Kidney (tissue), 14 donors: ENCODE measurements around the gene GRIA3. TPM values are rescaled to one million over a fixed set of nuclear protein-coding genes. Genes with fewer than 3 reads are reported as not detected.

Experiments
- DNase-seq, 5 donors: peaks; one replicate each; pipeline ENCODE4 v3.0.0-alpha.2; 2013 to 2020
- FAIRE-seq: peaks from 2 replicates; lab custom pipeline; 2012; peaks lifted over from hg19 to GRCh38; lab: Jason Lieb, UNC
- H3K27ac ChIP-seq, 2 donors: one replicate each; pipeline ENCODE4 v1.7.0; 2013; ENCODE audit warnings: low read depth in 2 of 2, low read length in 2 of 2, inconsistent platforms in 1 of 2
- H3K27me3 ChIP-seq: one replicate; pipeline ENCODE4 v1.7.1; 2013; ENCODE audit warnings: low read length, inconsistent platforms; ENCODE audit not compliant: control insufficient read depth, insufficient read depth
- H3K36me3 ChIP-seq, 3 donors: one replicate each; pipeline versions ENCODE4 v1.7.0 to v1.7.1; 2013; ENCODE audit warnings: low read length in 3 of 3, control low read depth in 1 of 3, inconsistent platforms in 1 of 3; ENCODE audit not compliant: insufficient read depth in 3 of 3, control insufficient read depth in 2 of 3
- H3K4me1 ChIP-seq, 3 donors: one replicate each; pipeline versions ENCODE4 v1.7.0 to v1.7.1; 2013; ENCODE audit warnings: low read length in 3 of 3, inconsistent platforms in 1 of 3, low read depth in 1 of 3; ENCODE audit not compliant: control insufficient read depth in 2 of 3, insufficient read depth in 2 of 3
- H3K4me3 ChIP-seq, 3 donors: one replicate each; pipeline versions ENCODE4 v1.7.0 to v1.8.1; 2013; ENCODE audit warnings: low read length in 3 of 3, control low read depth in 1 of 3, inconsistent platforms in 1 of 3
- H3K9ac ChIP-seq, 3 donors: one replicate each; pipeline versions ENCODE4 v1.7.0 to v1.7.1; 2013; ENCODE audit warnings: low read length in 3 of 3, control low read depth in 1 of 3, inconsistent platforms in 1 of 3
- H3K9me3 ChIP-seq, 3 donors: one replicate each; pipeline versions ENCODE4 v1.7.0 to v1.7.1; 2013; ENCODE audit warnings: low read length in 3 of 3, control low read depth in 1 of 3, inconsistent platforms in 1 of 3; ENCODE audit not compliant: control insufficient read depth in 2 of 3, insufficient read depth in 1 of 3
- CTCF ChIP-seq: IDR thresholded peaks from 3 replicates; pipeline ENCODE4 v1.5.1; 2012; ENCODE audit warnings: mild to moderate bottlenecking, moderate library complexity, borderline replicate concordance; ENCODE audit not compliant: insufficient read depth; ENCODE audit errors: extremely low read depth
- intact Hi-C: fragments of 100-400 bp; cut with DNase I; formaldehyde crosslinking; loops from one replicate; pipeline ENCODE4 v1.11.1; 2022
- polyA plus RNA-seq: library from polyadenylated mRNA; stranded (reverse); fragments of 350-450 nt; fragmentation: Illumina TruSeq; extraction: RNeasy Lipid Tissue Mini Kit (QIAGEN cat#74804); gene quantifications from one replicate; pipeline ENCODE4 v1.2.3, GENCODE V29; 2014; ENCODE audit warnings: low read depth, low replicate concordance; ENCODE audit not compliant: insufficient read depth
- total RNA-seq: library from RNA; stranded (reverse); fragmentation: NEBNext Ultra II Directional; extraction: Animal tissue kit (Norgen Biotek cat#: 25700); gene quantifications from one replicate; pipeline ENCODE4 v1.2.1, GENCODE V29; 2021
- donor health status: control.
- donor health status: control.
- donor health status: control.
- donor health status: control.
- donor health status: control.
- donor health status: DM: yes; HTN: yes; CAD: no.
- donor health status: Normal renal cell carcinoma (clear cell type).

GRIA3 gene
- total and polyA plus RNA-seq, 2 donors from 2014 or later = 1.4 to 5.8 TPM

GRCh38 chrX:123199338-123199737 is 15.3 kb downstream of the GRIA3 start:
- H3K9ac ChIP-seq = no peak overlapping the region
- H3K27me3 ChIP-seq = no peaks in the 10 kb centered on the region
- peaks cover 0 to 2% (median 0%) of the 10 kb centered on the region in 3 donors for H3K4me1 ChIP-seq
- no peak overlapping the region for H3K4me3 ChIP-seq
- H3K27ac ChIP-seq = no peak overlapping the region
- TF ChIP-seq CTCF = no peak
- no peaks in the 10 kb centered on the region for H3K36me3 ChIP-seq
- intact Hi-C loops = no loop called here
- no peak for DNase-seq
- H3K9me3 ChIP-seq = no peaks in the 10 kb centered on the region
- FAIRE-seq = no peak

GRCh38 chrX:123201720-123202119 is 17.6 kb downstream of the GRIA3 start:
- H3K27ac ChIP-seq = no peak overlapping the region

GRCh38 chrX:123202523-123202922 is 18.4 kb downstream of the GRIA3 start:
- no peak overlapping the region for H3K4me3 ChIP-seq
- no peaks in the 10 kb centered on the region for H3K4me1 ChIP-seq
- no peaks in the 10 kb centered on the region for H3K27me3 ChIP-seq
- DNase-seq = no peak
- TF ChIP-seq CTCF = no peak
- H3K9ac ChIP-seq = no peak overlapping the region
- no peaks in the 10 kb centered on the region for H3K36me3 ChIP-seq
- H3K27ac ChIP-seq = no peak overlapping the region
- no peak for FAIRE-seq
- H3K9me3 ChIP-seq = no peaks in the 10 kb centered on the region
- intact Hi-C loops = no loop called here

More at GRCh38 chrX:123201720-123202119, 17.6 kb downstream of the GRIA3 start:
- Histone ChIP-seq H3K36me3 (no peaks in the 10 kb centered on the region), H3K9ac (no peak overlapping the region), H3K4me3 (no peak overlapping the region), H3K4me1 (no peaks in the 10 kb centered on the region), H3K9me3 (no peaks in the 10 kb centered on the region), H3K27me3 (no peaks in the 10 kb centered on the region)
- intact Hi-C loops = no loop called here
- FAIRE-seq (no peak), DNase-seq (no peak)
- no peak for TF ChIP-seq CTCF

GRCh38 chrX:123203772-123204171 is 19.7 kb downstream of the GRIA3 start:
- H3K36me3 ChIP-seq = no peaks in the 10 kb centered on the region
- no peak overlapping the region for H3K4me3 ChIP-seq
- DNase-seq (no peak), FAIRE-seq (no peak)
- H3K4me1 ChIP-seq = no peaks in the 10 kb centered on the region
- no peak overlapping the region for H3K9ac ChIP-seq
- no peaks in the 10 kb centered on the region for H3K9me3 ChIP-seq
- H3K27me3 ChIP-seq = no peaks in the 10 kb centered on the region
- no peak for TF ChIP-seq CTCF
- intact Hi-C loops = no loop called here
- H3K27ac ChIP-seq = no peak overlapping the region
